Activated T-cell treated with anti-CD3 and anti-CD28 coated beads for 48 hours (primary cell): Measurements from ENCODE around the gene RMDN2.
"Not testable (repeated sequence)": the region's sequence is repeated elsewhere in the genome, so short reads cannot be mapped to it uniquely, and the experiment has no call there.

Experiments
- DNase-seq: peaks from one replicate; pipeline ENCODE4 v3.0.0-alpha.2; 2020; ENCODE audit warnings: low read depth

Gene RMDN2

GRCh38 chr2:37992601-37993000 lies 67.5 kb downstream of the RMDN2 start:
- no peak for DNase-seq

GRCh38 chr2:37993143-37993542 lies 68.1 kb downstream of the RMDN2 start:
- no peak for DNase-seq

- no peak for DNase-seq
These were observed 72.5 kb downstream of the RMDN2 start for GRCh38 chr2:37997629-37998028.

GRCh38 chr2:38000485-38001222 lies 75.6 kb downstream of the RMDN2 start:
- no peak for DNase-seq

GRCh38 chr2:38010187-38010586 lies 85.1 kb downstream of the RMDN2 start:
- not testable (repeated sequence) for DNase-seq

GRCh38 chr2:38010995-38011394 lies 85.9 kb downstream of the RMDN2 start:
- DNase-seq, result no peak

- no peak for DNase-seq
These were observed 88.2 kb downstream of the RMDN2 start for GRCh38 chr2:38013158-38013752.

- no peak for DNase-seq
These were observed 91.1 kb downstream of the RMDN2 start for GRCh38 chr2:38016219-38016618.

- no peak for DNase-seq
These were observed 92.7 kb downstream of the RMDN2 start for GRCh38 chr2:38017836-38018235.

- not testable (repeated sequence) for DNase-seq
These were observed 95.4 kb downstream of the RMDN2 start for GRCh38 chr2:38020359-38021069.

- no peak for DNase-seq
These were observed 96.5 kb downstream of the RMDN2 start for GRCh38 chr2:38021589-38021988.

- DNase-seq, result no peak
These were observed 101.8 kb downstream of the RMDN2 start for GRCh38 chr2:38026846-38027245.

- DNase-seq, result no peak
These were observed 103.7 kb downstream of the RMDN2 start for GRCh38 chr2:38028829-38029228.

GRCh38 chr2:38029512-38029911 lies 104.4 kb downstream of the RMDN2 start:
- no peak for DNase-seq

- DNase-seq, result no peak
These were observed 105.7 kb downstream of the RMDN2 start for GRCh38 chr2:38030635-38031355.

GRCh38 chr2:38032946-38033345 lies 107.9 kb downstream of the RMDN2 start:
- DNase-seq, result no peak

GRCh38 chr2:38033646-38034045 lies 108.6 kb downstream of the RMDN2 start:
- no peak for DNase-seq

GRCh38 chr2:38035968-38036367 lies 110.9 kb downstream of the RMDN2 start:
- DNase-seq, result no peak

GRCh38 chr2:38037325-38037724 lies 112.2 kb downstream of the RMDN2 start:
- DNase-seq, result no peak

- peak; percentile 20 for DNase-seq
These were observed 112.9 kb downstream of the RMDN2 start for GRCh38 chr2:38037757-38038621.

- no peak for DNase-seq
These were observed 113.6 kb downstream of the RMDN2 start for GRCh38 chr2:38038682-38039081.
